HG03521 (cell line): ENCODE data around the gene KCNH4.
"Not testable (repeated sequence)": the region's sequence is repeated elsewhere in the genome, so short reads cannot be mapped to it uniquely, and the experiment has no call there.

ENCODE experiments used
- ATAC-seq: cut with Tn5 transposase; IDR thresholded peaks from one replicate; pipeline ENCODE4 v1.9.1; 2021; ENCODE audit warnings: mild to moderate bottlenecking, moderate library complexity; ENCODE audit not compliant: unreplicated experiment

The KCNH4 gene

GRCh38 chr17:42179911-42180410, 981 bp downstream of the KCNH4 start:
- ATAC-seq, result no peak

- ATAC-seq, result no peak
Measured at GRCh38 chr17:42179335-42179734, 1.6 kb downstream of the KCNH4 start.

- ATAC-seq, result no peak
Measured at GRCh38 chr17:42178817-42179216, 2.1 kb downstream of the KCNH4 start.

GRCh38 chr17:42177684-42178083, 3.3 kb downstream of the KCNH4 start:
- ATAC-seq, result no peak

- no peak for ATAC-seq
Measured at GRCh38 chr17:42174126-42174783, 6.7 kb downstream of the KCNH4 start.

GRCh38 chr17:42171831-42172230, 9.1 kb downstream of the KCNH4 start:
- no peak for ATAC-seq

GRCh38 chr17:42169351-42169750, 11.6 kb downstream of the KCNH4 start:
- no peak for ATAC-seq

GRCh38 chr17:42167807-42168206, 13.1 kb downstream of the KCNH4 start:
- no peak for ATAC-seq

- ATAC-seq, result no peak
Measured at GRCh38 chr17:42166196-42166763, 14.7 kb downstream of the KCNH4 start.

GRCh38 chr17:42165751-42166150, 15.2 kb downstream of the KCNH4 start:
- no peak for ATAC-seq

- ATAC-seq, result no peak
Measured at GRCh38 chr17:42163696-42164407, 17.1 kb downstream of the KCNH4 start.

GRCh38 chr17:42163113-42163512, 17.8 kb downstream of the KCNH4 start:
- no peak for ATAC-seq

GRCh38 chr17:42160531-42160910, 20.4 kb downstream of the KCNH4 start:
- ATAC-seq, result no peak

- ATAC-seq, result no peak
Measured at GRCh38 chr17:42159796-42160530, 21.0 kb downstream of the KCNH4 start.

- no peak for ATAC-seq
Measured at GRCh38 chr17:42155614-42156045, 25.3 kb downstream of the KCNH4 start.

- ATAC-seq, result no peak
Measured at GRCh38 chr17:42153919-42154742, 26.8 kb downstream of the KCNH4 start.

- ATAC-seq, result no peak
Measured at GRCh38 chr17:42146911-42147607, 33.9 kb downstream of the KCNH4 start.

- ATAC-seq, result not testable (repeated sequence)
Measured at GRCh38 chr17:42143138-42143537, 37.8 kb downstream of the KCNH4 start.

GRCh38 chr17:42142371-42142896, 38.5 kb downstream of the KCNH4 start:
- ATAC-seq, result no peak

- ATAC-seq, result no peak
Measured at GRCh38 chr17:42141382-42141781, 39.6 kb downstream of the KCNH4 start.
